ENCODE results near the gene DGKG.
A peak's percentile ranks its signal among the peaks of the same experiment; 100 is the strongest.

Gene DGKG

DNA sequence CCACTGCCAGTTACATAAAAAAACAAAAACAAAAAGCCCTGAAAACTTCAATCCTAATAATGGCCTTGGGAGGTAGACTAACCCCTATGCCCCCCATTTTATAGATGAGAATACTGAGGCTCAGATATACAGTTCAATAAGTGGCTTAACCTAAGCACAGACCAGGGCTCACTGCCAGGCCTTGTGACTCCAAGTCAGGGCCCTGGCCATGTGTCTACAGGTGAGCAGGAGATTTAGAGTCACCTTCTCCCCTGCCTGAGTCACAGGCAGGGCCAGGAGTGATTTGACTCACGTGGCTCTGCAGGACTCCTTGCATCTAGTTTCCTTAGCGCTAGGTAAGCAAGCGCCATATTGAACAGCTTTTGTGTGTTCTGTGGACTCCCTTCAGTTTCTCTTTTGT lies 154.5 kb downstream of the DGKG start:
- no peak for DNase-seq

DNA sequence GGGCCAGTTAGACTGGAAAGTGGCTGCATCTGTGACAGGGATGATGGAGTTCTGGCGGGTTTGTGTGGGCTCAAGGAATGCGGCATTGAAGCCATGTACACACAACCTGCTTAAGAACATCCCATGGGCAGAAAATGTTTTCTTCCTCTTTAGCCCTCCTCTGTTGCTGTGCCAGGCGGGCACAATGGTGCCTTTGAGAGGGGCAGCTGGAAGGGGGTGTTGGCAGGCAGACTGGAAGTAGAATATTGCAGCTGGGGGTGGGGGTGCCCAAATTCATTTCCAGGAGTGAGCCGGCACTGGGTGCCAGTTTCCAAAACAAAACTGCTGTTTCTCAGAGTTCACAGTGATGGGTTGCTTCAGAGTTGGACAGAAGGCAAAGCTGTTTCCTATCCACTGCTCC lies 161.3 kb downstream of the DGKG start:
- DNase-seq, result no peak

DNA sequence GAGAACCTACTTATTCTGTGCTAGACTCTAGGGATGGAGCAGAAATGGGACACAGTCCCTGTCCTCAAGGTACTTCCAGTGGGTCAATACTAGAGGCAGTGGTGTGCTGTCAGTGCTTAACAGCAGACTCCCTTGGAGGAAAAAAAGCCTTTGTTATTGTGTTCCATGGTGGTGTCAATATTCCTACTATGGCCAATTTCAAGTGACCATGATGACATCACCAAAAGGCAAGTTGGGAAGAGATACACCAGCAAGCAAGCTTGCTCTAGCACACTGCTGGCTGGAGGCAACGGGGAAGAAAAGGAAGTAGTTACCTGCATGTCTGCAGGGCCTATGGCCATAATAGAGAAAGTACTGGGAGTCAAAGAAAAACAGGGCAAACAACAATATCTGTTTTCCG lies 163.6 kb downstream of the DGKG start:
- no peak for DNase-seq

DNA sequence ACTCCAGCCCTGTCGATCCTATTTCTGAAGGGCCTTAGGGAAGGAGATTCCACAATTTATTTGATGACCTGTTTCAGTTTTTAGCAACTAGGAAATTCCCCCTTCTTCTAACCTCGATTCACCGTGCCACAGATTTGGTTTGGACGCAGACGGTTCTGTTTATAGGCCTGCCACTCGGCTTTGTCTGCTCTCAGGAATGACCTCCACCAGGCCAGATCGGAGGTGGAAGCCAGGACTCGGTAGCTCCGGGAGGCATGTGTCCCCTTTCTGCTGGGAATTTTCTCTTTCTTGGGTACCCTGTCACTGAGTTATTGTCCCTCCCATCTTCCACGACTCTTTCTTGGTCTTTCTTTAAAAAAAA lies 167.6 kb downstream of the DGKG start:
- no peak for DNase-seq

DNA sequence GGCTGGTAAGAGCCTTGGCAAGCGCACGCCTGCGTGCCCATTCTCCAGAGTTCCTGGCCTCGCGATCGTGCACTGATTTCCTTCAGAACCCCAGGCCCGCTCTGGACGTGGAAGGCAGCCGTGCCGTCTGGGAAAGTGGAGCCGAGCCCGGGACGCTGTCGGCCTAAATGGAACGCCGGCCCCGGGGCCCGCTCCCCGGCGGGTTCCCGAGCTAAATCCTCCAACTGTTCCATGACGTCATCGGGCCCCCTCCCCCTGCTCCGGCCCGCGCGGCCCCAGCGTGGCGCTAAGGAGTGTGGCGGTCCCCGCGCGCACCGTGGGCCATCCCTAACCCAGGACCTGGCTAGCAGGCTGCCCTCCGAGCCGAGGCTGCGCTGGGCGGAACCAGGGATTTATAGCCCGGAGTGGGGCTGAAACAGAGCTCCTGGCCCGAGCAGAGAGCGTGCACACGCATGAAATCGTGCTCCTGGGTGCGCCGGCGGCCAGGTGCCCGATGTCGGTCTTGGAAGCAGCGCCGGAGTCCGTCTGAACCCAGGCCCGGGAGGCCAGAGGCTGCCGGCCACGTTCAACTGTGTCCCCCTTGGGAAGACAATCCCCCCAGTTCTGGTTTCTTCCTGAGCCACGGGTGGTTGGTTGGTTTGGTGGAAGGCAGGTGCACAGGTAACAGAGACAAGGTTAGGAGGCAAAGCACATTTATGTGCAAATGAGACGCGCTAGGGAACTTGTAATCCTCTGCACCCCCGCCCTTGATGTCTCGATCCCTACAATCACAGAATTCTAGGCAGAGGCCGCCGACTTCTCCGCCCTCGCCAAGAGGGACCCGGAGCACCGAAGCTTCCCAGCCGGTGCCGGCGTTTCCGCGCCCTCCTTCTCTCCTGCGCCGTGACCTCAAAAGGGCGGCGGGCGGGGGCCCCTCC lies 168.2 kb downstream of the DGKG start:
- DNase-seq, result no peak

DNA sequence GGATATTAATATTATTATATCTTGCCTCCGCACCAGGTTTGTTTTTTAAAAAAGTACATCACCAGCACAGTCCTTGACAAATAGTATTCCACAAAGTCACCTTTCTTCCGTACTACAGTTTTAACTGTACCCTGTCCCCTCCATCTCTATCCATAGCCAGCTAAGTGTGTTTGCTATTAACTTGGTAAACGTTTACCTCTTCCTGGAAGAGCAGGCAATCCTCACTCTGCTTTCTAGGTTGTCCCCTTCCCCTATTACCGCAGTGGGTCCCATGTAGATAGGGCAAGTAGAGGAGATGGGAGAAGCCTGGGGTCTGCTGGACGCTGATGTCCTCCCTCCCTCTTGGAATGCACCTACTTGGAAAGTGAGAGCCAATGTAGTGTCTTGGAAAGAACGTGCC lies 169.2 kb downstream of the DGKG start:
- no peak for DNase-seq

DNA sequence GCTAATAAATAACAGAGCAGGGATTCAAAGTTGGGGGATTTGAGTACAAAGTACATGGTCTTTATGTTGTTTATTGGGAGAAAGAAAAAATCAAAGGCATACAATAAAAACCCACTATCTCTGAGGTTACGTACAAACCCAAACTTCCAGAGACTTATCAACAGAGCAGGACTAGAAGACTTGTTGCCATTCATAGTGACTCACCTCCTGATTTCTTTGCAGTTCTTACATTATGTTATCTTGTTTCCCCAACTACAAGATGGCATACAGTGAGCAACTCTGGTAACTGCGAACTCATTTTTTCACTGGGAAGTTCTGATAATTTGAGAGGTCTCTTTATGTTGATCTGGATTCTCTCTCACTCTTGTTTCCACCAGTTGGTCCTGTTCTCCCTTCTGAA lies 172.5 kb downstream of the DGKG start:
- DNase-seq, result no peak

DNA sequence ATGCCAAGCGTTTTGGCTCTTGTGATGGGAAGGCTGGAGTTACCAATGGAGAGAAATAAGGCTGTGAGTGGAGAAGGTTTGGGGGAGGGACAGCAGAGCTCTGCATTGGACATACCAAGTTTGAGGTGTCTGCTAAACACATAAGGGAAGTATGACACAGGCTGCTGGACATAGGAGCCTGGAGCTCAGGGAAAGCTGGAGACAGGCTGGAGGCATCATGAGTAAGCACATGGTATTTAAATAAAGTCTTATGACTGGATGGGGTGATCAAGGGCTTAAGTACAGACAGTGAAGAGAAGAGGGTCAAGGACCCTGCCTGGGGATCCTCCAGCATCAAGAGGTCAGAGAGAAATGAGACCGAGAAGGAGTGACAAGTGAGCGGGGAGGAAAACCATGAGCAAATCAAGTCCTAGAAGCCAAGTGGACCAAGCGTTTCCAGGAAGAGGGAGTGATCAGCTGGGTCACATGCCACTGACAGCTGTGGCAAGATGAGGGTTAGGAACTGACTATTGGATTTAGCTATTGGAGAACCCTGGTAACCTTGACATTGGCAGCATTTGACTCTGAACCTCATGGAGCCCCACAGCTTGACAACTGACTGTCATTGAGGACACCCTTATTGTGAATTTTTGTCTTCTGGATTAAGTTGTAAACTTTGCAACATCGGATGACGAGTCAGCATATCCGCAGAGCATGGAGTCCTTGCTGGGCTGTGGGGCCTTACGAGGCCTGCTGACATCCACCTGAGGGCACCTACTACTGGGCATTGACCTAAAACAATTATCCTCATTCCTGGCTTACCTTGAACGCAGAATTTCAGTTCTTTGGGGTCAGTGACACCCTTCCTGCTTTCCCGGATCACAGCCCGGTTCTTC lies 174.4 kb downstream of the DGKG start:
- no peak for DNase-seq

DNA sequence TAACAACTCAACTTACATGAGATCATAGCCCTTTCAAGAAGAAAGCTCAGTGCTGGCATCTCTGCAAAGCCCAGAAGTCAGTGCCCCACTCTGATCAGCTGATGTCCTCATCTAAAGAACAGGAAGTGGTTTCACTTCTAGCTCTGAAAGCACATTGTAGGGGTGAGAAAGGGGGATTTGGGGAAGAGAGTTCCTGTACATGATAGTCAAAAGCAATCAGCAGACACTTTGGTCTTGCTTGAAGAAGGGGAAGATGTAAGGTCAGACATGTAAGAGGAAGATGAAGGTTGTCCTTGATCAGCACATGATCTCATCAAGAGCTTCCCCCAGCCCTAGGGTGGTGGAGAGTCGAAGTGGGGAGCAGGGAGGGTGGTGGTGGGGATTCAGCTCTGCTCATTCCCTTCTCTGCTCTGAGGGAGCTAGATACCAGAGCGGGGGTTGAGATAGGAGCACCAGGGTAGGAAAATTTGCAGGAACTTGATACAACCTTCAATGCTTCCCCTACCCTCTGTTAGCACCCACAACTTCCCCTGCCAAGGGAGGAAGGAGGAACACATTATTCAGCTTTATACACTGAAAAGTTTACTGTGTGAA lies 176.7 kb downstream of the DGKG start:
- DNase-seq, result peak in 3 of 6 experiments; percentile 38 to 48 (median 40)

DNA sequence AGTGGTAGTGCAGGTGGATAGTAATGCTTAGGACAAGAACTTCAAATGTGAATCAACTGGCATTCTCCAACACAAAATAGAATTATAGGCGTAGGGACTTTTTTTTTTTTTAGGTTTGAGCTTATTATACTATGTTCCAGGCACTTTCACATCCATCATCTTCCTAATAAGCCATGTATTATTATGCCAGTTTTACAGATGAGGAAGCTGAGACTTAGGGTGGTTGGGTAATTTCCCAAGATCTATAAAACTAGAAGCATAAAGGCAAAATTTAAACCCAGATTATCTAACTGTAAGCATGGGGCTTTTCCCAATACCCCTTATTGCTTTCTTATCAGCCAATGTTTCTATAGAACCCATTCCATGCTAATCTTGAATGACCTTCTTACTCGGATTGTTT lies 178.0 kb downstream of the DGKG start:
- DNase-seq, result no peak

DNA sequence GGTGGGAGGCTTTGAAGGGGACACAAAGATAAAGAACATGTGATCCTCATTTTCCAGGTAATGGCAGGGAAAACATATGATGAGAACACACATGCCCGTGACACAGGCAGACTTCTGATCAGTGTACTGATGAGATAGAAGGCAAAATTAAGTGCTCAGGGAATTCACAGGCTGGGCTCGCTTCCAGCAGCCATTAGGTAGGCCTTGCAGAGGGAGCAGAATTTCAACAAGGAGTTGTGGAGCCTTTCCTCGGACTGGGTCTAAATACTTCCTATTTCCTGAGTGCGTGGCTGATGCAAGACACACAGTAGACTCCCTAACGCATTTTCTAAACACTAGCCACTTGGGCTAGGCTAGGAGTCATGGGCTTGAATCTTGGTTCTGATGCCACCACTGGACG lies 179.2 kb downstream of the DGKG start:
- no peak for DNase-seq

DNA sequence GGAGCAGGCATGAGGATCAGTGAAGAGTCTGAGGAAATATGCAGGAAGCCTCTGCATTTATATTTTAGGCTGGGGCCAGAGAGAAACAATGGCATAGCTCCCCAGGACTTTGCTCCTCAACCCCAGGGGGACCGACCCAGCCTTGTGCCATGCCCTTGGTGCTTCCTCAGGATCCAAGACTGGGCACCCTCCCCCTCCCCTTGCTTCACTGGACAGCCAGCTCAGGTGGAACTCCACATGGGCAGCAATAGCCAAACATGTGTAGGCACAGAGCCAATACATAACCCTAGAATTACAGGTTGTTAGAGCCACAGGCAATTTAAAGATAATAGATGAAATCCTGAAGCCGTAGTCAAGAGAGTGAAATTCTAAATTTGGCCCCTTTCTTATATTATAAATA lies 180.1 kb downstream of the DGKG start:
- DNase-seq, result no peak

DNA sequence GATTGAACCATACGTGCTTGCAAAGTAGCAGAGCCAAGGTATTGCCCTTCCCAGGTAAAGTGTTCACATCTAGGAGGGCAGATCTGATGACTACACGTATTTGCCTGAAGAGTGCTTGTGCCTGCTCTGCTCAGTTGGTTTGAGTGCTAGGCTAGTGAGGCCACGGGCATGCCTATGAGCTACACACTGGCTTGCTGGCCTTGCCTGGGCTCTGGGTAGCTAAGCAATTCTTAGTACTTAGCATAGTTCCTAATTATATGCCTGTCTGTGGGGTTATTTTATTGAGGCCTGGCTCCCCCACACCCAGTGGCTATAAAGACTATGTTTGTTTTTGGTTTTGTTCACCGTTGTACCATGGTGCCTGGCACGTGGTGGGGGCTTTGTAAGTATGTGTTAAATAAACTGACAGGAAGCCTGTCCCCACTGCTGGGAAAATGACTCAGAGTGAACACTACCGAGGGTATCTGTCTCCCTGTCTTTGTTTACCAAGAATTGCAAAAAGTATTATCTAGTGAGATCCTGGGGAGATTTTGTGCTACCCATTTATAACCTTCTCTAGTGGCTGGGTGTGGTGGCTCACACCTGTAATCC lies 181.0 kb downstream of the DGKG start:
- no peak for DNase-seq

DNA sequence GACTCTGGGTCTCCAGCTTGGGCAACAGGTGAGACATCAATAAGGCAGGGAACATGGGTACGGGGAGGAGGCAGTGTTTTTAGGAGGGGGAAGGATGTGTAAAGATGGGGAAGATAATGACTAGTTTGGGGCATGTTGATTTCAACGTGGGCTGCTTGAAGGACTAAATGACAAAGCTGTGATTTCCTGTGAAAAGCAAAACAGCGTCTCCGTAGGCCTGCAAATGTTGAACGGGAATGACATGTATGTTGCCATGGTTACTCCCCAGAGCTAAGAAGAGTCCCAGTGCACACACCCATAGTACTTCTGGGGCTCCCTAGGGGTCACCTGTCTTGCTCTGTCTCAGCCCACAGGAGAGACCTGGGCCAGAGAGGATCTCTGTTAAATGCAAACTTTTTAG lies 181.9 kb downstream of the DGKG start:
- DNase-seq, result no peak

DNA sequence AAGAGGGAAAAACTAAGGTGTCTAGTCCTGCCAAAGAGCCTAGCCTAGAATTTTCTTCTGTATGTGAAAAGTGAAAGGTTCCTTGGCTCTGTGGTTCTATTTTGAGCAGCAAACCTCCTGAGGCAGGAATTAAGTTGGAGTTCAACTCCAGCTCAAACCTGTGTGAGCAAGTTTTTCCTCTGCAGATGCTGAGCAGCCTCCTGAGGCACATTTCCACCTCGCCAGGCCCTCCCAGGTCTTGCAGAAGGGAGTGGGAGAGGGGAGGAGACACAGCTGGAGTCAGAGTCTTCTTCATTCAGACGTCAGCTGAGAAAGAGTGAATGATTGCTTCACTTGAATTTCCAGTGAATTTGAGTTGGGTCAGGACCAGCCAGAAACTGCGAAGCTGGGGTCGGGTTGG lies 183.6 kb downstream of the DGKG start:
- DNase-seq, result no peak

DNA sequence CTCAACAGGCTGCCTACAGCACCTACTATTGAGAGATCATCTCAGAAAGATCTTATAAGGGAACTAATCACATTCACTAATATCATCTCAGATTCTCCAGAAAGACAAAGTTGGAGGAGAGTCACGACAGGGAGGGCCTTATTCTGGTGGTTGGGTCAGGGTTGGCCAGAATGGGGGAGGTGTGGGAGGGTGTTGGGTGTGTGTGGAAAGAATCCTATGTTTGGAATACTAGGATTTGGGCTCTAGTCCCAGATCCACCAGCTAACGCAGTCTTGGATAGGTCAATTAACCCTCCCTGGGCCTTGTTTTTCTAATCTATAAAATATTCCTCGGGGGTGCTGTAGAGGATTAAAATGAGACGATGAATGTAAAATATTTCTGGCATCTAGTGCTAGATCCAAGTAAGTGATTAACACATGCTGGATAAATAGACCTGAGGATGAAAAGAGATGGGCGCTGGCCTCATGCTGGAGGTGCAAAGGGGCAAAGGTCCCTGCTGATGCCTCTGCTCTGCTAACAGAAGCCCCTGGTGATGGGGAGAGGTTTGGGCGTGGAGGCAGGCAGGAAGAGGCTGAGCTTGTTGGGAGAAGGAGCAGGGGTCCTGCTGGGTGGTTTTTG lies 185.6 kb downstream of the DGKG start:
- DNase-seq, result no peak

DNA sequence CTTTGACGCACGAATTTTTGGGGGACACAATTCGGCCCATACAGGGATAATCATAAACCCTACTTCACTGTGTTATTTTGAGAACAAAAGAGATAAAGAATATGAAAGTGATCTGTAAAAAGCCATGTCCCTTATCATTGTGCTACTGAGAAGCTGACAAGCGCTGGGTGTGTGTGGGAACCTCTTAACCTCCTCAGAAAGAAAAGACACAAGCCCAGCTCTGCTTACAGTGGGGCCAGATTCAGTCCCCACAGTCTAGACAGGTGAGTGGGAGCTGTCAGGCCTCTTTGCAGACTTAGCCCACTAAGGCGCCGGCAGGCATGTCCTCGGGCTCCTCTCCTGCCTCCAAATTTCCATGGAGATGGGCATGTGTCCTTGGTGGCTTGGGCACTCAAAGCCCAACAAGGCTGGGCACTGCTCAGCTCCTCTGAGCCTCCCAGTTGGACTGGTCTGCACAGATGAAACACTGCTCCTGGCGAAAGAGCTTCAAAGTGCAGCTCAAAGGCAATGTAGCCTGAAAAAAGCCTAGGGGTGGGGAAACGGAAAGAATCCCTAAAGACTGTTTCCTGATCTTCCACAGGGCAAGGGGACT lies 188.7 kb downstream of the DGKG start:
- DNase-seq, result no peak

DNA sequence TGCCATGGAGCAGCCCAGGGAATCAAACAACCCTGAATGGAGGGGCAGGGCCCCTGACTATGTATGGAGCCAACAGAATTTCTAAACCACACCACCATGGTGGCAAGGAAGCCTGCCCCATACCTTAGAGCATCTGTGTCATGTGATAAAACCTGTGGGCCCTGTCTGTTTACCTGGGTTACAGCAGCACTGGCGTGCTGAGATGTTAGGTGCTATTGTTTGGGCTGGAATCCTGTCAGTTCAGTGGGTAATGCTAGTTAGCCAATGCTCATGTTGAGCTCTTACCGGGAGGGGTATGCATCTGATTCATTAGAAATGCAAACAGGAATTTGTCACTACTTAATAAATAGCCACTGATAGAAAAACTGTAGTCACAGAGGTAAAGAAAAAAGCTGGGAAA lies 189.7 kb downstream of the DGKG start:
- DNase-seq, result no peak

DNA sequence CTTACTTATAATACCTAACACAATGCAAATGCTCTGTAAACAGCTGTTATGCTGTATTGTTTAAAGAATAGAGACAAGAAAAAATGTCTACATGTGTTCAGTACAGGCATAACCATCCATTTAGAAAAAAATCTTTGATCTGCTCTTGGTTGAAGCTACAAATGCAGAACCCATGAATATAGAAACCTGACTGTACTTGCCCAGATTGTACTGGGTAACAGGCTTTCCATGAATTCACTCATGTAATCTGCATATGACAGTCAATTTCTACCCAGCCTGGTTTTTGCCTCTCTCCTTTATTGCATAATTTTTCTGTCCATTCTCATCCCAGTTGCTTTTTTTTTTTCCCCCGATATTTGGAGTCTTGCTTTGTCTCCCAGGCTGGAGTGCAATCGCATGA lies 190.5 kb downstream of the DGKG start:
- no peak for DNase-seq

DNA sequence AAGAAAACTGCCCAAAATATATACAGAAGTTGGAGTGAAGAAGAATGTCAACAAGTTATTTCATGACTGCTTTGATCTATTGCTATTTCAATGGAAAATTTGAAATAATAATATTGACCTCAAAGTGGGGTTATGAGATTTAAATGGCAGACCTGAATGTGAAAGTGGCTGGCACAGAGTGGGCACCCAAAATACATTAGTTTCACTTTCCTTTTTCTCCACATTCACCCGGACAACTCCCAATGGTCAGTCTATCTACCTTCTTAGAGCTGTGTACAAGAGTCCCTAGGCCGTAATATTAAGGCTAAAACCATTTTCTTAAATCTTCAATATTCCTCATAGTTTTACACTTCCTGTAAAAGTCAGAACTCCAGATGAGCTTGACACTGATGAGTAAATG lies 191.5 kb downstream of the DGKG start:
- no peak for DNase-seq

DNA sequence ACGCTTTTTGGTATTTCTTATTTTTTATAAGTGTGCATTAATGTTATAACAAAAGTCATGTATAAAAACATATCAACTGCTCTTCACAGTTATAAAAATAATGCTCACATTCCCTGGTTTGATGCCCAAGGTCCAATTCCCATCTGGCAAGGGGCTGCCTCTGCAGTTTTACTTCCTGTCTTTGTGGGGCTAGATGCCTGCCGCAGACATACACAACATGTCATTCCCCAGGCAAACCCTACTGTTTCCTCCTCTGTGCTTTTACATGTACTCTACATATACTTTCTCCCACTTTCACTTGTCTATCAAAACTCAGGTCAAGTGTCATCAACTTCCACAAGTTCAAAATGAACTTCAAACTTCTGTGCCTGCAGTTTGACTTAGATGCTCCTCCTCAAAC lies 192.7 kb downstream of the DGKG start:
- DNase-seq, result no peak

DNA sequence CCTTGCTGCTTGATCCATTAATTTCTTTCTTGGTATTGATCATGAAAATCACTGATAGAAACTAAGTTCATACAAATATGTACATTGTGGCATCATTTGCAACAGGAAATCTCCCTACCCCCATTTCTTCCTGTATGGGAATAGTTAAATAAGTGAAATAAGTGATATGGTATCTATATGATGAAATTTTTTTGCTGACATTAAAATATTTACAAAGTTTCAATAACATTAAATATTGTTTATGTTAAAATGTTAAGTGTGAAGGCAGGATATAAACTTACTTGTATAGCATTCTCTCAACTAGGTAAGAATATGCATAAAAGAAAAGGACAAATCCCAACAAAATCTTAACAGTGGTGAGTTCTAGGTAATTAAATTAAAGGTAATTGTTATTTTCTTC lies 193.1 kb downstream of the DGKG start:
- no peak for DNase-seq

Measured in stimulated activated naive CD4-positive, alpha-beta T cell (primary cell).